DMS153 treated with DMSO at 0.1 percent for 48 hours (cell line): Measurements from ENCODE around the gene ANKRD34B.
"Not testable (repeated sequence)": the region's sequence is repeated elsewhere in the genome, so short reads cannot be mapped to it uniquely, and the experiment has no call there.

ENCODE experiments used
- DNase-seq: peaks from one replicate; lab custom pipeline; 2025; ENCODE audit not compliant: unreplicated experiment; lab: John Stamatoyannopoulos, UW

The ANKRD34B gene

GRCh38 chr5:80569961-80570786 is at the start of gene ANKRD34B:
Gene ANKRD34B, minus strand, starts transcription at chr5:80570280. Its CDS starts 10,261 bp downstream, at chr5:80560019.
- no peak for DNase-seq

- DNase-seq: no peak
Measured at GRCh38 chr5:80619086-80619485, 49.0 kb upstream of the ANKRD34B start.

- no peak for DNase-seq
Measured at GRCh38 chr5:80618438-80618837, 48.4 kb upstream of the ANKRD34B start.

GRCh38 chr5:80615266-80615914 is 45.3 kb upstream of the ANKRD34B start:
- DNase-seq: no peak

- DNase-seq: no peak
Measured at GRCh38 chr5:80609692-80610091, 39.6 kb upstream of the ANKRD34B start.

GRCh38 chr5:80608731-80609130 is 38.7 kb upstream of the ANKRD34B start:
- DNase-seq: no peak

- DNase-seq: no peak
Measured at GRCh38 chr5:80607832-80608231, 37.8 kb upstream of the ANKRD34B start.

GRCh38 chr5:80607343-80607742 is 37.3 kb upstream of the ANKRD34B start:
- DNase-seq: no peak

GRCh38 chr5:80600943-80601693 is 31.0 kb upstream of the ANKRD34B start:
- no peak for DNase-seq

- DNase-seq: no peak
Measured at GRCh38 chr5:80597500-80597899, 27.4 kb upstream of the ANKRD34B start.

GRCh38 chr5:80594810-80595209 is 24.7 kb upstream of the ANKRD34B start:
- no peak for DNase-seq

- DNase-seq: no peak
Measured at GRCh38 chr5:80592761-80593160, 22.7 kb upstream of the ANKRD34B start.

GRCh38 chr5:80592105-80592504 is 22.0 kb upstream of the ANKRD34B start:
- no peak for DNase-seq

GRCh38 chr5:80591352-80591751 is 21.3 kb upstream of the ANKRD34B start:
- DNase-seq: no peak

GRCh38 chr5:80590766-80591165 is 20.7 kb upstream of the ANKRD34B start:
- DNase-seq: no peak

- no peak for DNase-seq
Measured at GRCh38 chr5:80588858-80589540, 18.9 kb upstream of the ANKRD34B start.

- no peak for DNase-seq
Measured at GRCh38 chr5:80584770-80585169, 14.7 kb upstream of the ANKRD34B start.

GRCh38 chr5:80580291-80580690 is 10.2 kb upstream of the ANKRD34B start:
- not testable (repeated sequence) for DNase-seq

GRCh38 chr5:80579050-80579449 is 9.0 kb upstream of the ANKRD34B start:
- DNase-seq: no peak

- no peak for DNase-seq
Measured at GRCh38 chr5:80577707-80578106, 7.6 kb upstream of the ANKRD34B start.

GRCh38 chr5:80576383-80576782 is 6.3 kb upstream of the ANKRD34B start:
- DNase-seq: no peak
